IMR-90 (cell line): Measurements from ENCODE around the gene STPG4. TPM values are rescaled to one million over a fixed set of nuclear protein-coding genes. Genes with fewer than 3 reads are reported as not detected.

Experiments used
- ATAC-seq: fragments of 200-7000 bp; cut with Tn5 transposase; 2 replicates; pipeline ENCODE4 v1.9.1; 2020; ENCODE audit warnings: low read depth, mild to moderate bottlenecking, moderate library complexity
- BruUV-seq: library from RNA; stranded (reverse); fragments of 400-500 nt; replicated peaks from 2 replicates; lab custom pipeline; 2021; lab: Mats Ljungman, UMichigan
- CTCF ChIA-PET: fragments of 300-600 bp; formaldehyde crosslinking; extraction: SDS; loops from one replicate; lab custom pipeline; 2021; ENCODE audit warnings: antibody characterized with exemption; lab: Yijun Ruan, JAX
- POLR2A ChIA-PET: fragments of 300-600 bp; sonication (Branson Sonifier 250); formaldehyde crosslinking; loops from one replicate; lab custom pipeline; 2022; ENCODE audit warnings: antibody characterized with exemption; ENCODE audit not compliant: unreplicated experiment; lab: Charles Lee
- DNase-seq: peaks from one replicate; pipeline ENCODE4 v3.0.0; 2013
- H2AFZ ChIP-seq: replicated peaks from 2 replicates; pipeline ENCODE3; 2013; ENCODE audit warnings: low read length, mild to moderate bottlenecking; ENCODE audit not compliant: poor library complexity
- H2AK5ac ChIP-seq: 2 replicates; pipeline ENCODE4 v1.6.1; 2013; ENCODE audit warnings: low read depth, low read length, inconsistent platforms
- H2AK9ac ChIP-seq: replicated peaks from 2 replicates; pipeline ENCODE3; 2013; ENCODE audit warnings: mild to moderate bottlenecking, low read depth, low read length, moderate library complexity; ENCODE audit not compliant: poor library complexity
- H2BK120ac ChIP-seq: 2 replicates; pipeline ENCODE4 v1.6.1; 2013; ENCODE audit warnings: low read depth, low read length, inconsistent platforms
- H2BK15ac ChIP-seq: 3 replicates; pipeline ENCODE4 v1.6.1; 2013; ENCODE audit warnings: low read depth, low read length, inconsistent platforms
- H2BK20ac ChIP-seq: 2 replicates; pipeline ENCODE4 v1.6.1; 2013; ENCODE audit warnings: low read depth, mild to moderate bottlenecking, inconsistent platforms, low read length, moderate library complexity
- H2BK5ac ChIP-seq: 2 replicates; pipeline ENCODE4 v1.6.1; 2013; ENCODE audit warnings: mild to moderate bottlenecking, low read depth, low read length, inconsistent platforms; ENCODE audit not compliant: poor library complexity, severe bottlenecking
- H3K14ac ChIP-seq: replicated peaks from 2 replicates; pipeline ENCODE4 v1.6.1; 2013; ENCODE audit warnings: low read depth, low read length, inconsistent platforms
- H3K18ac ChIP-seq: 2 replicates; pipeline ENCODE4 v1.6.1; 2013; ENCODE audit warnings: low read depth, low read length, control low read depth
- H3K23ac ChIP-seq: 2 replicates; pipeline ENCODE4 v1.6.1; 2013; ENCODE audit warnings: low read depth, low read length, inconsistent platforms
- H3K27ac ChIP-seq: 2 replicates; pipeline ENCODE4 v1.5.1; 2013; ENCODE audit warnings: mild to moderate bottlenecking, control low read depth, low read length; ENCODE audit not compliant: insufficient read depth
- H3K27me3 ChIP-seq: 2 replicates; pipeline ENCODE4 v1.6.1; 2013; ENCODE audit warnings: low read length; ENCODE audit not compliant: control insufficient read depth, insufficient read depth
- H3K36me3 ChIP-seq: 2 replicates; pipeline ENCODE4 v1.6.1; 2013; ENCODE audit warnings: low read length, mixed read lengths; ENCODE audit not compliant: control insufficient read depth, insufficient read depth
- H3K4ac ChIP-seq: 2 replicates; pipeline ENCODE4 v1.6.1; 2013; ENCODE audit warnings: low read depth, low read length, inconsistent platforms
- H3K4me1 ChIP-seq: 2 replicates; pipeline ENCODE4 v1.6.1; 2013; ENCODE audit warnings: low read length, mixed read lengths; ENCODE audit not compliant: control insufficient read depth, insufficient read depth
- H3K4me2 ChIP-seq: 2 replicates; pipeline ENCODE4 v1.6.1; 2013; ENCODE audit warnings: low read depth, mild to moderate bottlenecking, control low read depth, low read length, moderate library complexity
- H3K4me3 ChIP-seq: 2 replicates; pipeline ENCODE4 v1.5.1; 2013; ENCODE audit warnings: low read depth, mild to moderate bottlenecking, control low read depth, low read length, moderate library complexity; ENCODE audit not compliant: insufficient read depth
- H3K56ac ChIP-seq: 2 replicates; pipeline ENCODE4 v1.6.1; 2013; ENCODE audit warnings: low read length, inconsistent platforms; ENCODE audit not compliant: insufficient read depth; ENCODE audit errors: extremely low read depth
- H3K79me1 ChIP-seq, 2 experiments: 2 replicates each; pipeline ENCODE4 v1.6.1; 2013; ENCODE audit warnings: low read length in 2 of 2, inconsistent platforms in 1 of 2, low read depth in 1 of 2
- H3K9ac ChIP-seq: 2 replicates; pipeline ENCODE4 v1.6.1; 2013; ENCODE audit warnings: low read depth, low read length, control low read depth
- H3K9me1 ChIP-seq: 2 replicates; pipeline ENCODE4 v1.6.1; 2013; ENCODE audit warnings: low read length, inconsistent platforms; ENCODE audit not compliant: insufficient read depth
- H3K9me3 ChIP-seq: 2 replicates; pipeline ENCODE4 v1.6.1; 2013; ENCODE audit warnings: low read length; ENCODE audit not compliant: control insufficient read depth, insufficient read depth
- H4K20me1 ChIP-seq: 2 replicates; pipeline ENCODE4 v1.6.1; 2013; ENCODE audit warnings: low read length, inconsistent platforms; ENCODE audit not compliant: insufficient read depth
- H4K5ac ChIP-seq: 2 replicates; pipeline ENCODE4 v1.6.1; 2013; ENCODE audit warnings: mild to moderate bottlenecking, low read depth, low read length, control low read depth
- H4K8ac ChIP-seq, 2 experiments: 2 replicates each; pipeline ENCODE4 v1.6.1; 2013; ENCODE audit warnings: low read depth in 2 of 2, low read length in 2 of 2, control low read depth in 1 of 2, inconsistent platforms in 1 of 2
- H4K91ac ChIP-seq: 2 replicates; pipeline ENCODE4 v1.6.1; 2013; ENCODE audit warnings: low read depth, low read length, inconsistent platforms; ENCODE audit not compliant: insufficient read depth
- BHLHE40 ChIP-seq: fragments of 150-350 bp; IDR thresholded peaks from 2 replicates; pipeline ENCODE4 v1.6.1; 2016; ENCODE audit warnings: mild to moderate bottlenecking, low read depth, low read length
- CEBPB ChIP-seq: IDR thresholded peaks from 2 replicates; pipeline ENCODE4 v1.6.1; 2012; ENCODE audit warnings: low read depth, low read length, improper control_type of control experiment
- CHD1 ChIP-seq: IDR thresholded peaks from 2 replicates; pipeline ENCODE4 v1.6.1; 2012; ENCODE audit warnings: low read depth, low read length, improper control_type of control experiment
- MAFK ChIP-seq: IDR thresholded peaks from 2 replicates; pipeline ENCODE4 v1.6.1; 2012; ENCODE audit warnings: low read depth, low read length, improper control_type of control experiment
- MAZ ChIP-seq: IDR thresholded peaks from 2 replicates; pipeline ENCODE4 v1.6.1; 2012; ENCODE audit warnings: low read depth, mild to moderate bottlenecking, low read length, improper control_type of control experiment, moderate library complexity, borderline replicate concordance
- MXI1 ChIP-seq: IDR thresholded peaks from 2 replicates; pipeline ENCODE4 v1.6.1; 2012; ENCODE audit warnings: low read depth, mild to moderate bottlenecking, low read length, moderate library complexity, borderline replicate concordance
- NFE2L2 ChIP-seq: fragments of 150-350 bp; IDR thresholded peaks from 2 replicates; pipeline ENCODE4 v1.6.1; 2016; ENCODE audit warnings: low read depth, mild to moderate bottlenecking, low read length
- POLR2A ChIP-seq: IDR thresholded peaks from 2 replicates; pipeline ENCODE4 v1.6.1; 2012; ENCODE audit warnings: mild to moderate bottlenecking, low read depth, low read length
- RAD21 ChIP-seq: IDR thresholded peaks from 2 replicates; pipeline ENCODE4 v1.6.1; 2012; ENCODE audit warnings: low read length, improper control_type of control experiment
- RCOR1 ChIP-seq: IDR thresholded peaks from 2 replicates; pipeline ENCODE4 v1.6.1; 2012; ENCODE audit warnings: mild to moderate bottlenecking, low read length, improper control_type of control experiment; ENCODE audit not compliant: insufficient replicate concordance
- RFX5 ChIP-seq: IDR thresholded peaks from 2 replicates; pipeline ENCODE4 v1.8.0; 2012; ENCODE audit warnings: low read depth, mild to moderate bottlenecking, low read length, moderate library complexity
- SMC3 ChIP-seq: fragments of 150-350 bp; IDR thresholded peaks from 2 replicates; pipeline ENCODE4 v1.6.1; 2016; ENCODE audit warnings: low read depth, mild to moderate bottlenecking, antibody characterized with exemption, low read length, moderate library complexity
- WGBS, 2 experiments: methylation state at CpG; one replicate each; pipeline versions ENCODE4 v1.1.5 to v1.1.7; 2013; ENCODE audit warnings: missing lambda C conversion rate in 2 of 2; ENCODE audit not compliant: insufficient read length in 1 of 2; ENCODE audit errors: extremely low coverage in 2 of 2; 5-methylcytosine and 5-hydroxymethylcytosine counted together
- dilution Hi-C: fragments of 300-500 bp; cut with HindIII; formaldehyde crosslinking; loops from one replicate; pipeline ENCODE4 v1.14.3; 2018; ENCODE audit warnings: low sequenced_read_pairs; ENCODE audit not compliant: unreplicated experiment
- in situ Hi-C: fragments of 300-500 bp; cut with MboI; formaldehyde crosslinking; loops from 3 replicates; pipeline ENCODE4 v1.14.3; 2019; ENCODE audit warnings: low sequenced_read_pairs, inconsistent platforms, mixed read lengths
- intact Hi-C: fragments of 100-400 bp; cut with micrococcal nuclease; formaldehyde crosslinking; loops from 2 replicates; pipeline ENCODE4 v1.10.0; 2022
- polyA plus RNA-seq, 3 experiments: library from polyadenylated mRNA; depleted of rRNA; stranded (reverse); fragments of >200 nt; gene quantifications; 2 replicates each; pipeline ENCODE4 v1.2.3, GENCODE V29; 2012; ENCODE audit warnings: low replicate concordance in 1 of 3
- total RNA-seq: library from RNA; depleted of rRNA; stranded (reverse); fragments of >200 nt; gene quantifications from 2 replicates; pipeline ENCODE4 v1.2.3, GENCODE V29; 2012
- TF ChIP-seq, protein P1 (sequence below): fragments of 150-350 bp; IDR thresholded peaks from 2 replicates; pipeline ENCODE4 v1.6.1; 2016; ENCODE audit warnings: low read depth, mild to moderate bottlenecking, low read length, moderate library complexity, borderline replicate concordance
- TF ChIP-seq, protein P2 (sequence below): fragments of 150-350 bp; IDR thresholded peaks from 2 replicates; pipeline ENCODE4 v1.6.1; 2017; ENCODE audit warnings: mild to moderate bottlenecking, antibody characterized with exemption, low read length, low read depth

STPG4 gene
- total and polyA plus RNA-seq, 2 of the 4 experiments (the other 2 are of a cell fraction) = 0.12 to 0.18 TPM

DNA sequence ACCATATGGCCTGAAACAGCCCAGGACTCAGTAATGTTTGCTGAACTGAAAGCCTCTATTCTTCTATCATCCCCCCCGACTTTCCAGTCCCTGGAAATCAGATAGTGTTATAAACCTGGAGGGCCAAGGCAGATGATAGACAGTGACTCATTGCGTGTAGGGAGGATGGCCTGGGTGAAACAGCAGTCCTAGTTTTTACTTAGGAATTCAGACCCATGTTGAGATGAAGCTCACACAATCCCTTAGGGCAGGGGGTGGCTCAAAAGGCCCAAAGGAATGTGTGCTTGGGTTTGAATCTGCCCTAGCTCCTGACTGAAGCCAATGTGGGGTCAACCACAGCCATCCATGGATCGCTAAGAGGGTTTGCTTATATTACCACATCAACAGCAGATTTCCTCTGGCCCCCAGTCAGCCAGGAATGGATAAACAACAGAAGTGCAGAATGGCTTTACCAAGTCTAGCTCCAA is 43.9 kb upstream of the STPG4 start (continued):
- TF ChIP-seq, protein P1, sequence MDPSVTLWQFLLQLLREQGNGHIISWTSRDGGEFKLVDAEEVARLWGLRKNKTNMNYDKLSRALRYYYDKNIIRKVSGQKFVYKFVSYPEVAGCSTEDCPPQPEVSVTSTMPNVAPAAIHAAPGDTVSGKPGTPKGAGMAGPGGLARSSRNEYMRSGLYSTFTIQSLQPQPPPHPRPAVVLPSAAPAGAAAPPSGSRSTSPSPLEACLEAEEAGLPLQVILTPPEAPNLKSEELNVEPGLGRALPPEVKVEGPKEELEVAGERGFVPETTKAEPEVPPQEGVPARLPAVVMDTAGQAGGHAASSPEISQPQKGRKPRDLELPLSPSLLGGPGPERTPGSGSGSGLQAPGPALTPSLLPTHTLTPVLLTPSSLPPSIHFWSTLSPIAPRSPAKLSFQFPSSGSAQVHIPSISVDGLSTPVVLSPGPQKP = no peak

DNA sequence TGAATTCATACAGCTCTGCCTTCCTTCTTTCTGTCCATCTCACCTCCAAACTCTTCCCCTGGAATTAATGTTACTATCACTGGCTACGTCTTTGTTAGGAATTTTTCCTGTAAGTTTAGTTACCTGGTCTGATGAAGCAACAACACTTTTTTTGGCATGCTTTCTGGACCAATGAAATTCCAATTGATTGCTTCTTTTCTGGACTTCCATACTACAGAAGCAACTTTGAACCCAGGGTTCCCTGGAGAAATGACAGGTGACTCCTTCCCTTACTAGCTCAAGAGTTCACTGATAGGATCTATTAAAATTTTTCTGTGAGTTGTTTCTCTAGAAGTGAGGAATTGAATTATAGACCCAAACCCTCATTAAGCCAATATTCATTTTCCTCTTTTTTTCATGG is 41.4 kb upstream of the STPG4 start:
- H3K9ac ChIP-seq = no peak overlapping the region
- dilution Hi-C loops (no loop called here), in situ Hi-C loops (no loop called here), intact Hi-C loops (no loop called here)
- DNase-seq (no peak), ATAC-seq (no peak)
- no peak overlapping the region for H3K4me2 ChIP-seq
- H4K8ac ChIP-seq = no peak overlapping the region
- H3K4me1 ChIP-seq = peaks cover 38% of the 10 kb centered on the region
- H3K4me3 ChIP-seq = no peak overlapping the region
- CTCF ChIA-PET = no interaction called here
- H2BK20ac ChIP-seq = peak overlapping the region; percentile 18; the same call in 1 of the 2 replicates
- no peak overlapping the region for H2AK9ac ChIP-seq
- H4K91ac ChIP-seq = 0 out of 2 replicates have a peak overlapping the region, but pooled peaks have one; percentile 20
- no peak overlapping the region for H3K4ac ChIP-seq
- no peak overlapping the region for H3K23ac ChIP-seq
- no TSS peak for BruUV-seq
- peak overlapping the region; percentile 56; the same call in 1 of the 2 replicates for H2BK120ac ChIP-seq
- no peak overlapping the region for H2BK5ac ChIP-seq
- no peak overlapping the region for H2AFZ ChIP-seq
- no peak overlapping the region for H3K18ac ChIP-seq
- H2BK15ac ChIP-seq = peak overlapping the region; percentile 65; the same call in 2 of the 3 replicates
- WGBS, 2 experiments = no CpG with 5 or more reads among the region's 1 CpG
- POLR2A ChIA-PET = no interaction called here
- H3K36me3 ChIP-seq = no peaks in the 10 kb centered on the region
- H3K9me3 ChIP-seq = no peaks in the 10 kb centered on the region
- no peak overlapping the region for H4K5ac ChIP-seq
- H3K9me1 ChIP-seq = peaks cover 30% of the 10 kb centered on the region
- TF ChIP-seq CHD1 = no peak
- no peak for TF ChIP-seq RFX5
- TF ChIP-seq, protein P2, sequence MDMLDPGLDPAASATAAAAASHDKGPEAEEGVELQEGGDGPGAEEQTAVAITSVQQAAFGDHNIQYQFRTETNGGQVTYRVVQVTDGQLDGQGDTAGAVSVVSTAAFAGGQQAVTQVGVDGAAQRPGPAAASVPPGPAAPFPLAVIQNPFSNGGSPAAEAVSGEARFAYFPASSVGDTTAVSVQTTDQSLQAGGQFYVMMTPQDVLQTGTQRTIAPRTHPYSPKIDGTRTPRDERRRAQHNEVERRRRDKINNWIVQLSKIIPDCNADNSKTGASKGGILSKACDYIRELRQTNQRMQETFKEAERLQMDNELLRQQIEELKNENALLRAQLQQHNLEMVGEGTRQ = no peak
- no peak for TF ChIP-seq CEBPB
- no peak for TF ChIP-seq NFE2L2
- no peak for TF ChIP-seq MAZ
- no peak for TF ChIP-seq MXI1
- no peak for TF ChIP-seq SMC3
- no peak for TF ChIP-seq BHLHE40
- no peak for TF ChIP-seq POLR2A
- TF ChIP-seq, protein P1 = no peak
- no peak for TF ChIP-seq RCOR1
- TF ChIP-seq MAFK = no peak
- TF ChIP-seq RAD21 = no peak
- H3K27ac ChIP-seq = no peak overlapping the region
- H3K14ac ChIP-seq = no peak overlapping the region
- no peak overlapping the region for H2AK5ac ChIP-seq
- no peaks in the 10 kb centered on the region for H4K20me1 ChIP-seq
- peaks cover 6 to 51% of the 10 kb centered on the region in 2 experiments; a peak in 2 of 4 replicates for H3K79me1 ChIP-seq
- H3K27me3 ChIP-seq = no peaks in the 10 kb centered on the region
- H3K56ac ChIP-seq = no peak overlapping the region
